Hematopoietic multipotent progenitor cell treated with erythropoietin and hydrocortisone succinate and interleukin-3 and kit ligand, for 17 days (in vitro differentiated cells): ENCODE data around the gene DCXR.
A peak's percentile ranks its signal among the peaks of the same experiment; 100 is the strongest.

Source experiments
- DNase-seq: peaks from one replicate; pipeline ENCODE4 v3.0.0-alpha.2; 2015; ENCODE audit warnings: low spot score

The DCXR gene

GRCh38 chr17:82037092-82037888 is at the start of gene DCXR:
TSS of gene DCXR (minus strand) at chr17:82037697. CDS start at chr17:82037682, 15 bp downstream.
- peak; percentile 92 for DNase-seq

- no peak for DNase-seq
Observed at GRCh38 chr17:82085931-82086764, 48.7 kb upstream of the DCXR start.

DNA sequence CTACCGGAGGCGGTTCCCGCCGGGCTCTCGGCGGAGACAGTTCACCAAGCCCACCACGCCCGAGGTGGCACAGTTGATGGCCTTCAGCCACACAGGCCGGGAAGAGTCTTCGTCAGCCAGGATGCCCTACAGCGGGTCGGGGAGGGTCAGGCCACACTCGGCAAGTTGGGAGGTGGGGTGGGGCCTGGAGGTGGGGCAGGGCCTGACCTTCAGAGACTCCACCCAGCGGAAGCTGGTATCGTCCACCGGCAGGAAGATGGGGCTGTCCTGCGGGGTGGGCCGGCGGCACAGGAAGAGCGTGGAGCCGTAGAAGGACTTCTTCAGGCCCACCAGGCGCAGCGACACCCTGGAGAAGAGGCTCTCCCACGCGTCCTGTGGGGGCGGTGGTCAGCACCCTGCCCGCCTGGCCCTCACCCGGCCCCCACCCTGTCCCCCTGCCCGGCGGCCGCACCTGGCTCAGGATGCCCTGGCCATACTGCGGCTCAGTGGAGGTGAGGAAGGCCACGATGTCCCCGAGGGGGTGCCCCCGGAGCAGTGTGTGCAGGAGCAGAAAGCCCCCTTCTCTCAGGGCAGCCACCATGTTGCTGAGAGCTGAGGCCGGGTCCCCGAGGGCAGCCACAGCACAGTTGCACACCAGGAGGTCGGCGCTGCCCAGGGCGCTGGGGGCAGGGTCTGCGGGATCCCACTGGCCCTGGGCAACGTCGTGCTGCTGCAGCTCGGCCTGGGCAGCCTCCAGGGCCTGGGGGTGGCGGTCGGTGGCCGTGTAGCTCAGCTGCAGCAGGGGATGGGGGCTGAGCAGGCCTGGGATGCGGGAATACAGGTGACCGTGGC is 47.7 kb upstream of the DCXR start:
- DNase-seq: no peak

GRCh38 chr17:82084373-82085030 is 47.0 kb upstream of the DCXR start:
- no peak for DNase-seq

DNA sequence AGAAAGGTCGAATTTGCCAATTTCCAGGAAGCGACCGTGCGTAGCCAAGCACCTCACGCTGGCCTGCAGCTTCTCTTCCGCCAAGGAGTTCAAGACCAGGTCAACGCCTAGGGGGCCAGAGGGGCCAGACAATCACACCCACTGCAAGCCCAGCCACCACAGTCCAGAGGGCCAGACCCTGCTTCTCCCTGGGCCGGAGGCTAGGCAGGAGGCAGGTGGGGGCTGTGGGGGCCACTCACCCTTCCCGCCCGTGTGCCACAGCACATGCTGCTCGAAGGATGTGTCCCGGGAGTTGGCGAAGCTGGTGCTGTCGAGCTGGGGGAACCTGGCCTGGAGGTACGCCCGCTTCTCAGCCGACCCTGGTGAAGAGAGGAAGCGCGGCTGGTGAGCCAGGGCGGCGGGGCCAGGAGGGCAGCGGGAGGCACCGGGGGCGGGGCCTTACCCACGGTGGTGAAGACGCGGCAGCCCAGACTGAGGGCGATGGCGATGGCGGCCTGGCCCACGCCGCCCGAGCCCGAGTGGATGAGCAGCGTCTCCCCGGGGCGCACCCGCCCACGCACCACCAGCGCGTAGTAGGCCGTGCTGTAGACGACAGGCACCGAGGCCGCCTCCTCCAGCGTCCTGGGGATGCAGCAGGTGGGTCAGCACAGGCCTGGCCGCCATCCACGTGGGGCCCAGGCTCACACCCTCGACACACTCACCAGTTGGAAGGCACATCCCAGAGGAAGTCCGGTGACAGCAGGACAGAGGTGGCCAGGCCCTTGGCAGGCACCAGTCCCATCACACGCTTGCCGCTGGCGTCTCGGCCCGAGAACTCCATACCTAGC is 46.2 kb upstream of the DCXR start:
- DNase-seq: no peak

DNA sequence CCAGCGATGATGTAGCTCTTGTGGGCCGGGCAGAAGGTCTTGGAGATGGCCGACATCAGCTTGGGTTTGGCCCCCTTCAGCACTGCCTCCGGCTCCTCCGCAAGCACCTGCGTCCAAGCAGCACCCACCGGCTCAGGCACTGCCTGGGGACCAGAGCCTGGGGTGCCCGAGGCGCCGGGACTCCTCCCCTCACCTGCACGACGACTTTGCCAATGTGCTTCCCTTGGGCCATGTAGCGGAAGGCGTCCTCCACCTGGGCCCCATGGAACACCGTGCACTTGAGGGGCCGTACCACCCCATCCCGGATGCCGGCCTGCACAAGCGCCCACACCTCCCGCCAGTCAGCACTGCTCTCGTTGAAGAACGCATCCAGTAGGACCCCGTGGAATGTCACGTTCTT is 45.5 kb upstream of the DCXR start:
- no peak for DNase-seq

DNA sequence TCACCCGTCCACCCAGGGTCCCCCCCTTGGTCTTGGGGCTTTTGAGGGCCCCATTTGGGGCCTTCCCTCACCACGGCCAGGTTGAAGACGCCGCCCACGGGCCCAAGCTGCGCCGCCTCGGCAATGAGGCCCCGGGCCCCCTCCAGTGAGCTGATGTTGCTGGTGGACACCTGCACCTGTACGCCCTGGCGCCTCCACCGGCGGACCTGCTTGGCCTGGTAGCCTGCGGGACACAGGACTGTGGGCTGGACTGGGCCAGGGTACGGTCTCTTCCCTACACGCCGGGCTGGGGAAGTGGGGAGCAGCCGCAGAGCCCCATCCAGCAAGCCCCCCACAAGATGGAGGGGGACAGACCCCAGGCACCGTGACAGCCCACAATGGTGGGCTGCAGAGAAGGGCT is 45.0 kb upstream of the DCXR start:
- DNase-seq: no peak

DNA sequence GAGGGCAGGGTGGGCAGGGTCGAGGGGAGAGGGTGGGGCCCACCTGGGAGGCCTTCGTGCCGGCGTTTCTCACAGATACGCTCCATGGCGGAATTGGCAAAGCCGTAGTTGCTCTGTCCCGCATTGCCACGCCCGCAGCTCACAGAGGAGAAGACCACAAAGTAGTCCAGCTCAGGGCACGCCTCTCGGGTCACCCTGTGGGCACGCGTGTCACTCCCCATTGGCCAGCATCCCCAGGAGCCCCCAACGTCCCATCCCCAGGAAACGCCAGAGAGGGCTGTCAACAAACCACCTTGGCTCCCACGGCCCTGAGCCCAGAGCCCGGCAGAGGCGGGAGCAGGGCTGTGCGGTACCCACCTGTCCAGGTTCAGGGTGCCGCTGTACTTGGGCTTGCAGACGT is 44.5 kb upstream of the DCXR start:
- DNase-seq: no peak

DNA sequence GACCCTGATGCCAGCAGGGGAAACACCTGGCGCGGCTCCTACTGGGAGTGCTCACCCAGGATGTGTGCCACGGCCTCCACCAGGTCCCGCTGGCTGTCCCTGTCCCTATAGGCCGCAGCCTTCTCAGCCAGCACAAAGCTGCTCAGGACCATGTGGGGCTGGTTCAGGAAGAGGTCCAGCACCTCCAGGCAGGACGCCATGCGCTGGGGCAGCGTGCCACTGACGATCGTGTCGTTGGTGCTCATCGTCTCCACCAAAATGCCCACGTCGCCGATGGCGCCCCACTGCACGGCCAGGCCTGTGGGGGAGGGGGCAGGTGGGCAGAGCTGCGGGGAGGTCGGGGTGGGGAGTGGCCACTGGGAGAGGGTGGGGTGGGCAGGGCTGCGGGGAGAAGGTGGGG is 44.0 kb upstream of the DCXR start:
- DNase-seq: no peak

DNA sequence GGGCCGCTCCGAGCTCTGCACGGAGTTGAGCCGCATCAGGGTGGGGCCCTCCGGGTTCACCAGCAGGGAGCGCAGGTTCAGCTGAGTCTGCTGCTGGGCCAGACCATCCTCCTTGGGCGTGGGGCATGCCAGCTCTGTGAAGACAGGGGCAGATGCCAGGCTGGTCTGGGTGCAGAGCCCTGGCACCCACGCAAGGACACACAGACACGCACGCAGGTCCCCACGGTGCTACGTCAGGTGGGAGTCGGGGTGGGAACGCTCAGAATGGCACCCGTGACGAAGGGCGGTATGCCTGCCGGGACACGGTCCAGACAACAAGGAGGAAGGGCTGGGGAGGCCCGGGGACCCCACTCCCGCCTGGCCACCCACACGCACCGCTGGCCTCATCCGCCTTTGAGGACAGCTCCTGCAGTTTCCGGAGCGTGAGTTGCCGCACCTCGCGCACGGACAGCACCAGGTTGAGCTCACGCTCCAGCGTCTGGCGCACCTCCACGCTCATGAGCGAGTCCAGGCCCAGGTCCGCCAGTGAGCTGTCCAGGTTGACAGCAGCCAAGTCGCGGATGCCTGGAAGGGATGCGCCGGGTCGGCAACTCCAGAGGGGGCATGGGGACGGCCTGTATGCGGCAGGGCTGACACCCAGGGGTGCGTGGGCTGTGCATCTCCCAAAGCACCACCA is 43.4 kb upstream of the DCXR start:
- DNase-seq: no peak

DNA sequence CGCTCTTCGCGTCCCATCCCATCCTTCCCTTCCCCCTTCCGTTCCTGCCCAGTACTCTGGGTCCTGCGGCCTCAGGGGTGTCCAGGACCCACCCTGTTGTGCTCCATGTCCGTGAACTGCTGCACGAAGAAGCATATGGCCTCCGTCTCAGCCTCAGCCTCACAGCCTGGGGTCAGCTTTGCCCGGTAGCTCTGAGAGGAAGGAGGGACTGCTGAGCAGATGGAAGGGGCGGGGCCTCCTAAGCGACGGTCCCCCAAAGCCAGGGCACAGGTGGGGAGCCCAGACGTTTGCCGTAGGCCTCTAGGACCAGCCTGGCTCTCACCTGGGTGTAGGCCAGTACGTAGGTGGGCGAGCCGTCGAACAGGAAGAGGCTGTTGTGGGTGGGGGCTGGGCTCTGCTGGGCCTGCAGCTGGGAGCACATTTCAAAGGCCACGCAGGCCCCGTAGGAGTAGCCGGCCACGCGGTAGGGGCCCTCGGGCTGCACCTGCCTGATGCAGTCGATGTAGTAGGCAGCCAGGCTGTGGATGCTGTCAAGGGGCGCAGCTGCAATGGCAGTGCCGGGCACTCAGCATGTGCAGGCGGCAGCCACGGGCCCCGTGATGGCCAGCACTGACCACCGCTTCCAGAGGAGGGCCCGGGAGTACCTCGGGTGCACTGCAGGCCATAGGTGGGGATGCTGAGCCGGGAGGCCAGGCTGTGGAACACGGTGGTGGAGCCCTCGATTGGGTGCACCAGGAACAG is 42.7 kb upstream of the DCXR start:
- DNase-seq: no peak

DNA sequence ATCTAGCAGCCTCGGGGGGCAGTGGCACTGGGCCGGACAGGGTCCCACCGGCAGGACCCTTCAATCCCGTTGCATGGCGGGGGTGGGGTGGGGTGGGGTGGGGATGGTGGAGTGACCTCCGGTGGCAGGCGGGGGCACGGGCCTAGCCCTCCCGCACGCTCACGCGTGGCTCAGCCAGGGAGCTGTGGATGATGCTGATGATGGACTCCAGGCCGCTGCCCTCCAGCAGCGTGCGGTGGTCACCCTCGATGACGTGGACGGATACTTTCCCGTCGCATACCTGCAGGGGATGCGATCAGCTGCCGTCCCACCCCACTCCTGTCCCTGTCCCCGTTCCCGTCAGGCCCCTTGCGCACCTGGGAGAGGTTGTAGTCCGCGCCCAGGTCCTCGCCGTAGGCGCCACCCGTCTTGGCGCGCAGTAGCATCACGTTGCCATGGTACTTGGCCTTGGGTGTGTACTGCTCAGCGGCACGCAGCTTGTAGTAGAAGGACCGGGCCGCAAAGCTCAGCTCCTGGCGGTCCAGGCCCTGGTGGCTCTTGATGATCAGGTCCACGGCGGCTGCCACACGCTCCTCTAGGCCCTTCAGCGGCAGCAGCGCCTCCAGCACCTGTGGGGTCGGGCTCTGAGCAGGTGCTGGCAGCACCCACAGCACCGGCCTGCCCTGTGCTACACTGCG is 41.6 kb upstream of the DCXR start:
- DNase-seq: no peak

DNA sequence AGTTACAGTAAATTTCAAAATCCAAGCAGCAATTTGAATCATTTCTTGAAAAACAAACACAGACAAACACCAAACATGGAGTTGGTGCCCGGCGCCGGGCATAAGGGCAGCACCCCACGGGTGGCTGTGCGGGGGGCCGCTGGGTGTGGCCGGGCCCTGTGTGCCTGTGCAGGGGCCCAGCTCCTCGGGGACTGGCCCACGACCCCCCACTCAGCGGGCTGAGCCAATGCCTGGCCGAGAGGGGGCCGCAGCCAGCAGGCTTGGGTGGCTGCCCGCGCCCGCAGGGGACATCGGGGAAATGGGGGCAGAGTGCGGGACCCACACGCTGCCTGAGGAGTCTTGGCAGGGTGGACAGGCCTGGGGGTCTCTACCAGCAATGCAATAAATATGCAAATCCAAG is 40.9 kb upstream of the DCXR start:
- no peak for DNase-seq

- DNase-seq: no peak
Observed at GRCh38 chr17:82077617-82078358, 40.3 kb upstream of the DCXR start.

GRCh38 chr17:82076785-82077591 is 39.5 kb upstream of the DCXR start:
- no peak for DNase-seq

DNA sequence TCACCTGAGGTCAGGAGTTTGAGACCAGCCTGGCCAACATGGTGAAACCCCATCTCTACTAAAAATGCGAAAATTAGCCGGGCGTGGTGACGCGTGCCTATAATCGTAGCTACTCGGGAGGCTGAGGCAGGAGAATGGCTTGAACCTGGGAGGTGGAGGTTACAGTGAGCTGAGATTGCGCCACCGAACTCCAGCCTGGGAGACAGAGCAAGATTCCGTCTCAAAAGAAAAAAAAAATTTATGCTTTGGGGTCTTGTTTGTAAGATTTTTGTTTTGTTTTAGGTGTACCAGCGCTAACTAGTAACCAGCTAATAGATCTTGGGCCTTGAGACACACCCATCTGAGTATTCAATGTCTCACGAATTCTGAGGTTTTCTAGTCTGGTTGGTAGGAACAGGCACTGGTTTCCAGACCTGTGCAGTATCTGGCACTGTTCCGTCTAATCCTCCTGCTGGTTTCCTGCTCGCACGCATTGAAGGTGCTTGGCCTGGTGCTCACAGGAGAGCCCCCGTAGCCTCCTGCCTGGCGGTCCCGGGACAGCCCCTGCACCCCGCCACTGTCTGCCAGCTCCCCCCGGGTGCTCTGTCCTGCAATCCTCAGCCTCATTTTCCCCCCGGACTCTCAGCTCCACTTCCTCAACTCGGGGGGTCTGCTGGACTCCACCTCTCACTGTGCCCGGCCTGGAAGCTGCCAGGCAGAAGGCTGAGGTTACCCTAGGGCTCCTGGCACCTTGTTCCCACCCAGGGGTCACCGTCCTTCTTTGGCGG is 38.7 kb upstream of the DCXR start:
- DNase-seq: no peak

- DNase-seq: no peak
Observed at GRCh38 chr17:82073446-82073845, 35.9 kb upstream of the DCXR start.
